H9 (cell line): ENCODE results near the gene CDK17. TPM values are rescaled to one million over a fixed set of nuclear protein-coding genes. Genes with fewer than 3 reads are reported as not detected.

ENCODE experiments used
- DNase-seq: peaks from one replicate; pipeline ENCODE4 v3.0.0-alpha.2; 2017
- H2AFZ ChIP-seq: one replicate; pipeline ENCODE4 v1.6.1; 2013; ENCODE audit warnings: mild to moderate bottlenecking, low read length, control low read depth, moderate library complexity
- H2AK5ac ChIP-seq: 2 replicates; pipeline ENCODE4 v1.6.1; 2013; ENCODE audit warnings: low read length, control low read depth, mixed read lengths; ENCODE audit not compliant: insufficient read length
- H2BK120ac ChIP-seq: one replicate; pipeline ENCODE4 v1.6.1; 2013; ENCODE audit warnings: low read depth, mild to moderate bottlenecking, low read length, control low read depth, inconsistent platforms; ENCODE audit not compliant: poor library complexity, severe bottlenecking
- H2BK12ac ChIP-seq: 2 replicates; pipeline ENCODE4 v1.6.1; 2013; ENCODE audit warnings: low read length, control low read depth, mixed read lengths, low read depth; ENCODE audit not compliant: insufficient read length
- H2BK15ac ChIP-seq: 2 replicates; pipeline ENCODE4 v1.6.1; 2013; ENCODE audit warnings: low read depth, low read length, control low read depth
- H2BK20ac ChIP-seq: one replicate; pipeline ENCODE4 v1.6.1; 2013; ENCODE audit warnings: low read depth, mild to moderate bottlenecking, low read length, control low read depth, inconsistent platforms; ENCODE audit not compliant: poor library complexity, severe bottlenecking
- H2BK5ac ChIP-seq: 2 replicates; pipeline ENCODE4 v1.6.1; 2013; ENCODE audit warnings: low read length, control low read depth, mixed read lengths; ENCODE audit not compliant: insufficient read length
- H3K14ac ChIP-seq: 2 replicates; pipeline ENCODE4 v1.6.1; 2013; ENCODE audit warnings: low read length, control low read depth; ENCODE audit not compliant: insufficient read depth
- H3K18ac ChIP-seq: 2 replicates; pipeline ENCODE4 v1.6.1; 2013; ENCODE audit warnings: low read depth, mild to moderate bottlenecking, mixed read lengths, low read length, control low read depth; ENCODE audit not compliant: insufficient read length
- H3K23ac ChIP-seq: 2 replicates; pipeline ENCODE4 v1.6.1; 2013; ENCODE audit warnings: low read length, control low read depth, mixed read lengths, low read depth; ENCODE audit not compliant: insufficient read length
- H3K23me2 ChIP-seq: 2 replicates; pipeline ENCODE4 v1.6.1; 2013; ENCODE audit warnings: low read depth, mild to moderate bottlenecking, mixed read lengths, low read length, control low read depth; ENCODE audit not compliant: insufficient read length, poor library complexity, severe bottlenecking
- H3K27ac ChIP-seq: 2 replicates; pipeline ENCODE4 v1.5.1; 2013; ENCODE audit warnings: low read length, control low read depth, mixed read lengths, low read depth; ENCODE audit not compliant: insufficient read length
- H3K27me3 ChIP-seq: 2 replicates; pipeline ENCODE4 v1.6.1; 2013; ENCODE audit warnings: low read length, control low read depth, inconsistent platforms; ENCODE audit not compliant: insufficient read depth
- H3K4ac ChIP-seq: 2 replicates; pipeline ENCODE4 v1.6.1; 2013; ENCODE audit warnings: low read depth, mild to moderate bottlenecking, control low read depth, inconsistent platforms, low read length, moderate library complexity
- H3K4me1 ChIP-seq: 2 replicates; pipeline ENCODE4 v1.6.1; 2013; ENCODE audit warnings: low read length, control low read depth, inconsistent platforms; ENCODE audit not compliant: insufficient read depth
- H3K4me2 ChIP-seq: 2 replicates; pipeline ENCODE4 v1.6.1; 2013; ENCODE audit warnings: low read length, control low read depth, mixed read lengths; ENCODE audit not compliant: insufficient read length, insufficient read depth
- H3K56ac ChIP-seq: 2 replicates; pipeline ENCODE4 v1.6.1; 2013; ENCODE audit warnings: low read depth, mild to moderate bottlenecking, mixed read lengths, low read length, control low read depth; ENCODE audit not compliant: insufficient read length
- H3K79me1 ChIP-seq: 2 replicates; pipeline ENCODE4 v1.6.1; 2013; ENCODE audit warnings: low read depth, mild to moderate bottlenecking, moderate library complexity, low read length, control low read depth, inconsistent platforms; ENCODE audit not compliant: insufficient read depth, poor library complexity, severe bottlenecking
- H3K79me2 ChIP-seq: 2 replicates; pipeline ENCODE4 v1.6.1; 2013; ENCODE audit warnings: low read length, control low read depth, inconsistent platforms; ENCODE audit not compliant: insufficient read depth
- H3K9ac ChIP-seq: 2 replicates; pipeline ENCODE4 v1.6.1; 2013; ENCODE audit warnings: low read length, control low read depth, mixed read lengths; ENCODE audit not compliant: insufficient read length; ENCODE audit errors: extremely low read depth
- H3K9me3 ChIP-seq: one replicate; pipeline ENCODE4 v1.6.1; 2013; ENCODE audit warnings: low read depth, low read length, inconsistent platforms; ENCODE audit not compliant: control insufficient read depth
- H3T11ph ChIP-seq: one replicate; pipeline ENCODE4 v1.6.1; 2013; ENCODE audit warnings: mild to moderate bottlenecking, low read length, control low read depth, inconsistent platforms
- H4K20me1 ChIP-seq: one replicate; pipeline ENCODE4 v1.6.1; 2013; ENCODE audit not compliant: control insufficient read depth, insufficient read length, insufficient read depth
- H4K5ac ChIP-seq: 2 replicates; pipeline ENCODE4 v1.6.1; 2013; ENCODE audit warnings: low read depth, mild to moderate bottlenecking, mixed read lengths, low read length, control low read depth; ENCODE audit not compliant: insufficient read length
- H4K8ac ChIP-seq: replicated peaks from 2 replicates; pipeline ENCODE4 v1.6.1; 2013; ENCODE audit warnings: low read length, control low read depth, mixed read lengths, low read depth; ENCODE audit not compliant: insufficient read length
- H4K91ac ChIP-seq: 2 replicates; pipeline ENCODE4 v1.6.1; 2013; ENCODE audit warnings: low read depth, mild to moderate bottlenecking, moderate library complexity, mixed read lengths, low read length, control low read depth; ENCODE audit not compliant: insufficient read length
- H3K27ac Mint-ChIP-seq, 3 experiments: 2 replicates in 2 of 3; 3 replicates in 1 of 3; pipeline ENCODE4 v1.8.0; 2020 to 2021; ENCODE audit warnings: mixed read lengths in 3 of 3, mild to moderate bottlenecking in 1 of 3, moderate library complexity in 1 of 3
- H3K27me3 Mint-ChIP-seq: 2 replicates; pipeline ENCODE4 v1.8.0; 2021; ENCODE audit warnings: low read depth, mild to moderate bottlenecking, moderate library complexity, mixed read lengths
- H3K36me3 Mint-ChIP-seq, 3 experiments: 2 replicates in 2 of 3; 3 replicates in 1 of 3; pipeline ENCODE4 v1.8.0; 2020 to 2021; ENCODE audit warnings: low read depth in 3 of 3, mixed read lengths in 3 of 3; ENCODE audit not compliant: insufficient read depth in 1 of 3
- H3K4me1 Mint-ChIP-seq, 2 experiments: 2 replicates each; pipeline ENCODE4 v1.8.0; 2020; ENCODE audit warnings: mixed read lengths in 2 of 2
- H3K4me3 Mint-ChIP-seq, 2 experiments: 2 replicates in 1 of 2; 3 replicates in 1 of 2; pipeline ENCODE4 v1.8.0; 2020 to 2021; ENCODE audit warnings: mild to moderate bottlenecking in 2 of 2, mixed read lengths in 2 of 2, moderate library complexity in 1 of 2
- H3K9me3 Mint-ChIP-seq, 2 experiments: 2 replicates in 1 of 2; 3 replicates in 1 of 2; pipeline ENCODE4 v1.8.0; 2020; ENCODE audit warnings: mild to moderate bottlenecking in 2 of 2, mixed read lengths in 2 of 2, moderate library complexity in 1 of 2
- CTCF ChIP-seq: fragments of 200-600 bp; sonication (generic); conservative IDR thresholded peaks from 3 replicates; pipeline ENCODE4 v1.8.0; 2021; ENCODE audit warnings: antibody characterized with exemption, mild to moderate bottlenecking
- total RNA-seq: library from RNA; stranded (reverse); gene quantifications from 2 replicates; pipeline ENCODE4 v1.2.1, GENCODE V29; 2021

CDK17 gene
- total RNA-seq, 1 experiment from 2014 or later, result 28.8 TPM

DNA sequence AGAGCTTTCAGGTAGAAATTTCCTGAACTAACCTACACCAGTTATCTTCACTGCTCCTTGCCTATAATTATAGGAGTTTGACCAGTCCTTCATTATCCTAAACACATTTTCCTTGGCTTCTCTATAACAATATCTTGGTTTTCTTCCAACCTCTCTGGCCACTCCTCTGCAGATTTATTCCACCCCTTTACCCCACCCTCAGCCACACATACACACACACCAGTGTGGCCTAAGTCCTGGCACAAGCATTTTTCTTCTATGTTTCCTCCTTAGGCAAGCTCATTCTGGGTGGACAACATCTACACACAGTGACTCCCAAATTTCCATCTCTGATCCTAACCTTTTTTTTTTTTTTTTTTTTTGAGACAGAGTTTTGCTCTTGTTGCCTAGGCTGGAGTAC lies 25.1 kb downstream of the CDK17 start:
- Histone ChIP-seq H3K4me1 (no peaks in the 10 kb centered on the region; the same call in 1 of the 2 replicates), H3K27me3 (no peaks in the 10 kb centered on the region), H2BK20ac (no peak overlapping the region), H3K79me1 (peaks cover 2% of the 10 kb centered on the region), H4K5ac (no peak overlapping the region), H3K79me2 (peaks cover 10% of the 10 kb centered on the region; the same call in 1 of the 2 replicates), H3K9ac (no peak overlapping the region), H3T11ph (no peak overlapping the region), H2BK12ac (no peak overlapping the region), H3K27ac (no peak overlapping the region), H3K4ac (no peak overlapping the region), H3K23me2 (no peaks in the 10 kb centered on the region), H3K9me3 (no peaks in the 10 kb centered on the region), H3K14ac (no peak overlapping the region), H3K18ac (no peak overlapping the region), H2AK5ac (no peak overlapping the region), H3K56ac (no peak overlapping the region), H2BK120ac (no peak overlapping the region), H2AFZ (no peak overlapping the region), H4K91ac (no peak overlapping the region), H2BK15ac (no peak overlapping the region), H3K4me2 (no peak overlapping the region), H4K20me1 (no peaks in the 10 kb centered on the region), H3K23ac (no peak overlapping the region), H2BK5ac (no peak overlapping the region), H4K8ac (no peak overlapping the region)
- Mint-ChIP-seq H3K4me3 (no peak overlapping the region), H3K4me1 (peaks cover 25 to 26% of the 10 kb centered on the region in 2 experiments), H3K36me3 (peaks cover 6 to 17% (median 6%) of the 10 kb centered on the region in 3 experiments; a peak in 6 of 7 replicates), H3K27me3 (no peaks in the 10 kb centered on the region), H3K9me3 (peaks cover 6 to 10% of the 10 kb centered on the region in 2 experiments; a peak in 4 of 5 replicates), H3K27ac (peak overlapping the region in 1 of 3 experiments; percentile 29; a peak in 1 of 7 replicates)
- no peak for TF ChIP-seq CTCF
- DNase-seq, result no peak
